Endothelial cell of umbilical vein (primary cell): ENCODE results near the gene BCAS3. TPM values are rescaled to one million over a fixed set of nuclear protein-coding genes. Genes with fewer than 3 reads are reported as not detected.

Experiments
- BruUV-seq: library from RNA; stranded (reverse); fragments of 400-500 nt; replicated peaks from 2 replicates; lab custom pipeline; 2021; lab: Mats Ljungman, UMichigan
- CTCF ChIA-PET: fragments of 300-600, 350-600 bp; sonication (Branson Sonifier 250); formaldehyde crosslinking; loops from one replicate; lab custom pipeline; 2021; ENCODE audit warnings: antibody characterized with exemption, inconsistent platforms; lab: Charles Lee
- POLR2A ChIA-PET: fragments of 300-600, 350-600 bp; sonication (Branson Sonifier 250); formaldehyde crosslinking; loops from one replicate; lab custom pipeline; 2021; ENCODE audit warnings: antibody characterized with exemption, inconsistent platforms; lab: Charles Lee
- DNase-seq: peaks from one replicate; pipeline ENCODE4 v3.0.0-alpha.2; 2011; ENCODE audit warnings: low read depth, low spot score
- FAIRE-seq: peaks from 2 replicates; lab custom pipeline; 2011; peaks lifted over from hg19 to GRCh38; lab: Jason Lieb, UNC
- H2AFZ ChIP-seq: 2 replicates; pipeline ENCODE4 v1.6.0; 2012; ENCODE audit warnings: low read depth, low read length, control low read depth, inconsistent platforms
- H3K27ac ChIP-seq: 2 replicates; pipeline ENCODE4 v1.5.1; 2011; ENCODE audit warnings: low read depth, mild to moderate bottlenecking, control low read depth, low read length, moderate library complexity; ENCODE audit not compliant: insufficient read depth
- H3K27me3 ChIP-seq, 2 experiments: 2 replicates each; pipeline versions ENCODE4 v1.6.0 to v1.6.1; 2011; ENCODE audit warnings: low read length in 2 of 2, mixed read lengths in 1 of 2; ENCODE audit not compliant: control insufficient read depth in 2 of 2, insufficient read depth in 2 of 2
- H3K36me3 ChIP-seq, 2 experiments: 2 replicates in 1 of 2; 3 replicates in 1 of 2; pipeline ENCODE4 v1.5.1; 2011; ENCODE audit warnings: low read length in 2 of 2, mild to moderate bottlenecking in 1 of 2, moderate library complexity in 1 of 2; ENCODE audit not compliant: control insufficient read depth in 2 of 2, insufficient read depth in 2 of 2; ENCODE audit errors: extremely low read depth in 1 of 2
- H3K4me1 ChIP-seq: 3 replicates; pipeline ENCODE4 v1.5.1; 2011; ENCODE audit warnings: mild to moderate bottlenecking, low read length; ENCODE audit not compliant: control insufficient read depth, insufficient read depth; ENCODE audit errors: extremely low read depth
- H3K4me2 ChIP-seq: 2 replicates; pipeline ENCODE4 v1.6.1; 2011; ENCODE audit warnings: low read length, control low read depth, mixed read lengths; ENCODE audit not compliant: insufficient read depth
- H3K4me3 ChIP-seq, 3 experiments: fragments of 200-600 bp in 1 of 3; sonication (generic), shearing (Covaris generic) in 1 of 3; replicated peaks in 1 of 3; 2 replicates each; pipeline ENCODE4 v1.5.1; 2011 to 2016; ENCODE audit warnings: control low read depth in 3 of 3, low read length in 3 of 3, mild to moderate bottlenecking in 2 of 3, inconsistent platforms in 1 of 3, low read depth in 1 of 3, moderate library complexity in 1 of 3; ENCODE audit not compliant: insufficient read depth in 1 of 3
- H3K79me2 ChIP-seq: 2 replicates; pipeline ENCODE4 v1.6.0; 2012; ENCODE audit warnings: low read length, inconsistent platforms; ENCODE audit not compliant: control insufficient read depth, insufficient read depth
- H3K9ac ChIP-seq: replicated peaks from 2 replicates; pipeline ENCODE3; 2011; ENCODE audit warnings: low read length, control low read depth; ENCODE audit not compliant: insufficient read depth; ENCODE audit errors: extremely low read depth
- H3K9me1 ChIP-seq: replicated peaks from 3 replicates; pipeline ENCODE4 v1.6.0; 2011; ENCODE audit warnings: mild to moderate bottlenecking, low read length; ENCODE audit not compliant: control insufficient read depth, insufficient read depth; ENCODE audit errors: extremely low read depth
- H3K9me3 ChIP-seq: replicated peaks from 2 replicates; pipeline ENCODE4 v1.5.1; 2012; ENCODE audit warnings: low read length, inconsistent platforms; ENCODE audit not compliant: control insufficient read depth, insufficient read depth
- H4K20me1 ChIP-seq: replicated peaks from 2 replicates; pipeline ENCODE3; 2011; ENCODE audit warnings: mild to moderate bottlenecking, low read length; ENCODE audit not compliant: control insufficient read depth, insufficient read depth; ENCODE audit errors: extremely low read depth
- EZH2 ChIP-seq: IDR thresholded peaks from 2 replicates; pipeline ENCODE4 v1.6.1; 2012; ENCODE audit warnings: borderline replicate concordance, low read depth, mild to moderate bottlenecking, moderate library complexity, low read length, inconsistent platforms; ENCODE audit not compliant: severe bottlenecking
- FOS ChIP-seq: IDR thresholded peaks from 2 replicates; pipeline ENCODE4 v1.6.1; 2011; ENCODE audit warnings: mild to moderate bottlenecking, low read length, moderate library complexity, borderline replicate concordance; ENCODE audit not compliant: insufficient read depth
- GATA2 ChIP-seq: IDR thresholded peaks from 2 replicates; pipeline ENCODE4 v1.7.0; 2011; ENCODE audit warnings: low read depth, mild to moderate bottlenecking, moderate library complexity, mixed read lengths, low read length; ENCODE audit not compliant: insufficient read length, insufficient read depth
- JUN ChIP-seq: IDR thresholded peaks from 2 replicates; pipeline ENCODE4 v1.6.1; 2011; ENCODE audit warnings: borderline replicate concordance, low read depth; ENCODE audit not compliant: insufficient read length, insufficient read depth
- MYC ChIP-seq: IDR thresholded peaks from one replicate; pipeline ENCODE4 v1.6.1; 2011; ENCODE audit warnings: mild to moderate bottlenecking, low read depth, low read length
- POLR2A ChIP-seq: IDR thresholded peaks from 2 replicates; pipeline ENCODE4 v1.6.1; 2012; ENCODE audit warnings: low read depth, mild to moderate bottlenecking, control low read depth, low read length
- POLR2AphosphoS5 ChIP-seq: IDR thresholded peaks from 2 replicates; pipeline ENCODE4 v1.6.1; 2012; ENCODE audit warnings: low read depth, mild to moderate bottlenecking, control low read depth, low read length, moderate library complexity; ENCODE audit not compliant: insufficient read depth
- dilution Hi-C: fragments of 300-500 bp; cut with MboI; formaldehyde crosslinking; loops from one replicate; pipeline ENCODE4 v1.15.0; 2019; ENCODE audit warnings: low sequenced_read_pairs; ENCODE audit not compliant: extremely low pct_ligation_motif_present
- intact Hi-C: fragments of 100-400 bp; cut with micrococcal nuclease; formaldehyde crosslinking; loops from one replicate; pipeline ENCODE4 v1.10.0; 2022
- polyA plus RNA-seq, 4 experiments: library from polyadenylated mRNA; depleted of rRNA in 3 of 4; stranded (reverse) in 3 of 4; unstranded in 1 of 4; fragments of >200 nt; gene quantifications; 2 replicates each; pipeline versions ENCODE4 v1.2.1 to v1.2.3, GENCODE V29; 2011 to 2012; ENCODE audit warnings: missing spikeins in 1 of 4
- total RNA-seq: library from RNA; stranded (reverse); gene quantifications from 2 replicates; pipeline ENCODE4 v1.2.3, GENCODE V29; 2021
- TF ChIP-seq, protein P1 (sequence below), 2 donors: IDR thresholded peaks; 1 replicate in 1 of 2; 2 replicates in 1 of 2; pipeline ENCODE4 v1.5.1; 2011; ENCODE audit warnings: low read length in 2 of 2, mild to moderate bottlenecking in 2 of 2, moderate library complexity in 2 of 2, control low read depth in 1 of 2, inconsistent platforms in 1 of 2, low read depth in 1 of 2; ENCODE audit not compliant: insufficient read depth in 1 of 2; ENCODE audit errors: extremely low read depth in 1 of 2
- TF ChIP-seq, protein P2 (sequence below): IDR thresholded peaks from 2 replicates; pipeline ENCODE4 v1.6.1; 2011; ENCODE audit not compliant: insufficient read depth, insufficient read length

Gene BCAS3
- total and polyA plus RNA-seq, 2 donors (not counting 3 experiments of a cell fraction or from before 2014, with no cell fraction given) = 8.2 to 16.0 TPM

DNA sequence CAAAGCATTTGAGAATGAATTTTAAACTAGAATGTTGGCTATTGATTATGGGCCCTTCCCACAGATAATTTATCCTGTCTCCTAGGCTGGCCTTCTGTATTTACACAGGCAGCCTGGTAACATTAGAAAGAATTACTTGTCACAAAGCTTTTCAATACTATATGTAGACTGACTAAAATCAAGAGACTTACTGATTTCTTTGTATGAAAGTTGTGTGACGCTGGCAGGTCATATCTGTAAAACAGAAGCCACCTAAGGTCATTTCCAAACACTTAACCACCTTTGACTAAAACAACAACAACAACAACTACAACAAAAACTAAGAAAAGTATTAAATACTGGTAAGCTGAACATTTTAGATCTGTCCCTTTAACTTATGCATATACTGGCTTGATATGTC is 393.0 kb downstream of the BCAS3 start:
- H3K9me3 ChIP-seq = no peaks in the 10 kb centered on the region
- no peak overlapping the region for H3K4me2 ChIP-seq
- dilution Hi-C loops (no loop called here), intact Hi-C loops (no loop called here)
- no peaks in the 10 kb centered on the region for H3K27me3 ChIP-seq
- H3K4me1 ChIP-seq = no peaks in the 10 kb centered on the region
- POLR2A ChIA-PET = no interaction called here
- CTCF ChIA-PET = interaction anchor here (0.9 to 1.6 kb wide), 2 partner anchors 11 to 13 kb away, joined by 3 to 4 read pairs; no protein-coding TSS in a partner anchor
- no peak overlapping the region for H2AFZ ChIP-seq
- H4K20me1 ChIP-seq = no peaks in the 10 kb centered on the region
- H3K36me3 ChIP-seq = no peaks in the 10 kb centered on the region
- no TSS peak for BruUV-seq
- H3K9ac ChIP-seq = no peak overlapping the region
- H3K9me1 ChIP-seq = no peaks in the 10 kb centered on the region
- H3K27ac ChIP-seq = no peak overlapping the region
- FAIRE-seq (no peak), DNase-seq (no peak)
- TF ChIP-seq POLR2AphosphoS5 (no peak), GATA2 (no peak), MYC (no peak), POLR2A (no peak)
- TF ChIP-seq, protein P1, sequence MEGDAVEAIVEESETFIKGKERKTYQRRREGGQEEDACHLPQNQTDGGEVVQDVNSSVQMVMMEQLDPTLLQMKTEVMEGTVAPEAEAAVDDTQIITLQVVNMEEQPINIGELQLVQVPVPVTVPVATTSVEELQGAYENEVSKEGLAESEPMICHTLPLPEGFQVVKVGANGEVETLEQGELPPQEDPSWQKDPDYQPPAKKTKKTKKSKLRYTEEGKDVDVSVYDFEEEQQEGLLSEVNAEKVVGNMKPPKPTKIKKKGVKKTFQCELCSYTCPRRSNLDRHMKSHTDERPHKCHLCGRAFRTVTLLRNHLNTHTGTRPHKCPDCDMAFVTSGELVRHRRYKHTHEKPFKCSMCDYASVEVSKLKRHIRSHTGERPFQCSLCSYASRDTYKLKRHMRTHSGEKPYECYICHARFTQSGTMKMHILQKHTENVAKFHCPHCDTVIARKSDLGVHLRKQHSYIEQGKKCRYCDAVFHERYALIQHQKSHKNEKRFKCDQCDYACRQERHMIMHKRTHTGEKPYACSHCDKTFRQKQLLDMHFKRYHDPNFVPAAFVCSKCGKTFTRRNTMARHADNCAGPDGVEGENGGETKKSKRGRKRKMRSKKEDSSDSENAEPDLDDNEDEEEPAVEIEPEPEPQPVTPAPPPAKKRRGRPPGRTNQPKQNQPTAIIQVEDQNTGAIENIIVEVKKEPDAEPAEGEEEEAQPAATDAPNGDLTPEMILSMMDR (IDR thresholded peaks at IDR 0.05; ENCODE audit: extremely low read depth in 1 of 2, insufficient read depth in 1 of 2, low read depth in 1 of 2, low read length in 2 of 2) = no peak
- TF ChIP-seq, protein P2, sequence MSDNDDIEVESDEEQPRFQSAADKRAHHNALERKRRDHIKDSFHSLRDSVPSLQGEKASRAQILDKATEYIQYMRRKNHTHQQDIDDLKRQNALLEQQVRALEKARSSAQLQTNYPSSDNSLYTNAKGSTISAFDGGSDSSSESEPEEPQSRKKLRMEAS = no peak
- no peaks in the 10 kb centered on the region for H3K79me2 ChIP-seq
- H3K4me3 ChIP-seq = no peak overlapping the region

DNA sequence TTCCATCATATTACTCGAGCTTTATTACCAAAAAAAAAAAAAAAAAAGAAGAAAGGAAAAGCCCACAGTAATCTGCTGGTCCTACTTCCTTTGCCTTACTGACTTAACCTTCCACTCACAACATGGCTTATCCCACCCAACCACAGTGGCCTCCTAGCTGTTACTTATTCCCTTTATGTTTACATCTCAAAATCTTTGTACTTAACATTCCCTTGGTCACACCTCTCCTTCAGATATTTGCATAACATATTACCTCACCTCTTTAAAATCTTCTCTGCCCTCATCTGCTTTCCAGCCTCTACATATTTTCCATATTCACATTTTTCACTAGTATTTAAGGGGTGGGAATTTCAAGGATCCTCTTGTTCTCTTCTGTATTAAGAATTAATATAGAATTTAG is 395.0 kb downstream of the BCAS3 start:
- DNase-seq (no peak), FAIRE-seq (no peak)
- no peaks in the 10 kb centered on the region for H3K27me3 ChIP-seq
- H3K4me2 ChIP-seq = no peak overlapping the region
- ChIA-PET CTCF (interaction anchor here (1.0 to 1.2 kb wide), 2 partner anchors 11 to 16 kb away, joined by 4 read pairs; no protein-coding TSS in a partner anchor), POLR2A (interaction anchor here (0.7 kb wide), 1 partner anchor 49 kb away, joined by 3 read pairs; no protein-coding TSS in a partner anchor)
- H3K9ac ChIP-seq = no peak overlapping the region
- intact Hi-C loops = no loop called here
- H3K27ac ChIP-seq = no peak overlapping the region
- H2AFZ ChIP-seq = no peak overlapping the region
- H3K4me3 ChIP-seq = no peak overlapping the region
- TF ChIP-seq JUN (no peak), MYC (no peak), EZH2 (no peak), FOS (no peak), GATA2 (no peak), POLR2AphosphoS5 (no peak), POLR2A (no peak)
- TF ChIP-seq, protein P2 = no peak
- TF ChIP-seq, protein P1 (IDR thresholded peaks at IDR 0.05; ENCODE audit: extremely low read depth in 1 of 2, insufficient read depth in 1 of 2, low read depth in 1 of 2, low read length in 2 of 2) = no peak
- no peaks in the 10 kb centered on the region for H3K4me1 ChIP-seq
- BruUV-seq = no TSS peak
- no peaks in the 10 kb centered on the region for H3K9me1 ChIP-seq
- no peaks in the 10 kb centered on the region for H3K79me2 ChIP-seq
- no peaks in the 10 kb centered on the region for H3K36me3 ChIP-seq
- no peaks in the 10 kb centered on the region for H4K20me1 ChIP-seq
- H3K9me3 ChIP-seq = no peaks in the 10 kb centered on the region
- dilution Hi-C loops = no loop called here
